IMR-90 (cell line): Measurements from ENCODE around the gene ADD3. TPM values are rescaled to one million over a fixed set of nuclear protein-coding genes. Genes with fewer than 3 reads are reported as not detected.
A peak's percentile ranks its signal among the peaks of the same experiment; 100 is the strongest.

Source experiments
- ATAC-seq: fragments of 200-7000 bp; cut with Tn5 transposase; 2 replicates; pipeline ENCODE4 v1.9.1; 2020; ENCODE audit warnings: low read depth, mild to moderate bottlenecking, moderate library complexity
- BruUV-seq: library from RNA; stranded (reverse); fragments of 400-500 nt; replicated peaks from 2 replicates; lab custom pipeline; 2021; lab: Mats Ljungman, UMichigan
- CTCF ChIA-PET: fragments of 300-600 bp; formaldehyde crosslinking; extraction: SDS; loops from one replicate; lab custom pipeline; 2021; ENCODE audit warnings: antibody characterized with exemption; lab: Yijun Ruan, JAX
- POLR2A ChIA-PET: fragments of 300-600 bp; sonication (Branson Sonifier 250); formaldehyde crosslinking; loops from one replicate; lab custom pipeline; 2022; ENCODE audit warnings: antibody characterized with exemption; ENCODE audit not compliant: unreplicated experiment; lab: Charles Lee
- DNase-seq: peaks from one replicate; pipeline ENCODE4 v3.0.0; 2013
- H2AFZ ChIP-seq: replicated peaks from 2 replicates; pipeline ENCODE3; 2013; ENCODE audit warnings: low read length, mild to moderate bottlenecking; ENCODE audit not compliant: poor library complexity
- H2AK5ac ChIP-seq: 2 replicates; pipeline ENCODE4 v1.6.1; 2013; ENCODE audit warnings: low read depth, low read length, inconsistent platforms
- H2AK9ac ChIP-seq: replicated peaks from 2 replicates; pipeline ENCODE3; 2013; ENCODE audit warnings: mild to moderate bottlenecking, low read depth, low read length, moderate library complexity; ENCODE audit not compliant: poor library complexity
- H2BK120ac ChIP-seq: 2 replicates; pipeline ENCODE4 v1.6.1; 2013; ENCODE audit warnings: low read depth, low read length, inconsistent platforms
- H2BK15ac ChIP-seq: 3 replicates; pipeline ENCODE4 v1.6.1; 2013; ENCODE audit warnings: low read depth, low read length, inconsistent platforms
- H2BK20ac ChIP-seq: 2 replicates; pipeline ENCODE4 v1.6.1; 2013; ENCODE audit warnings: low read depth, mild to moderate bottlenecking, inconsistent platforms, low read length, moderate library complexity
- H2BK5ac ChIP-seq: 2 replicates; pipeline ENCODE4 v1.6.1; 2013; ENCODE audit warnings: mild to moderate bottlenecking, low read depth, low read length, inconsistent platforms; ENCODE audit not compliant: poor library complexity, severe bottlenecking
- H3K14ac ChIP-seq: replicated peaks from 2 replicates; pipeline ENCODE4 v1.6.1; 2013; ENCODE audit warnings: low read depth, low read length, inconsistent platforms
- H3K18ac ChIP-seq: 2 replicates; pipeline ENCODE4 v1.6.1; 2013; ENCODE audit warnings: low read depth, low read length, control low read depth
- H3K23ac ChIP-seq: 2 replicates; pipeline ENCODE4 v1.6.1; 2013; ENCODE audit warnings: low read depth, low read length, inconsistent platforms
- H3K27ac ChIP-seq: 2 replicates; pipeline ENCODE4 v1.5.1; 2013; ENCODE audit warnings: mild to moderate bottlenecking, control low read depth, low read length; ENCODE audit not compliant: insufficient read depth
- H3K27me3 ChIP-seq: 2 replicates; pipeline ENCODE4 v1.6.1; 2013; ENCODE audit warnings: low read length; ENCODE audit not compliant: control insufficient read depth, insufficient read depth
- H3K36me3 ChIP-seq: 2 replicates; pipeline ENCODE4 v1.6.1; 2013; ENCODE audit warnings: low read length, mixed read lengths; ENCODE audit not compliant: control insufficient read depth, insufficient read depth
- H3K4ac ChIP-seq: 2 replicates; pipeline ENCODE4 v1.6.1; 2013; ENCODE audit warnings: low read depth, low read length, inconsistent platforms
- H3K4me1 ChIP-seq: 2 replicates; pipeline ENCODE4 v1.6.1; 2013; ENCODE audit warnings: low read length, mixed read lengths; ENCODE audit not compliant: control insufficient read depth, insufficient read depth
- H3K4me2 ChIP-seq: 2 replicates; pipeline ENCODE4 v1.6.1; 2013; ENCODE audit warnings: low read depth, mild to moderate bottlenecking, control low read depth, low read length, moderate library complexity
- H3K4me3 ChIP-seq: 2 replicates; pipeline ENCODE4 v1.5.1; 2013; ENCODE audit warnings: low read depth, mild to moderate bottlenecking, control low read depth, low read length, moderate library complexity; ENCODE audit not compliant: insufficient read depth
- H3K56ac ChIP-seq: 2 replicates; pipeline ENCODE4 v1.6.1; 2013; ENCODE audit warnings: low read length, inconsistent platforms; ENCODE audit not compliant: insufficient read depth; ENCODE audit errors: extremely low read depth
- H3K79me1 ChIP-seq, 2 experiments: 2 replicates each; pipeline ENCODE4 v1.6.1; 2013; ENCODE audit warnings: low read length in 2 of 2, inconsistent platforms in 1 of 2, low read depth in 1 of 2
- H3K9ac ChIP-seq: 2 replicates; pipeline ENCODE4 v1.6.1; 2013; ENCODE audit warnings: low read depth, low read length, control low read depth
- H3K9me1 ChIP-seq: 2 replicates; pipeline ENCODE4 v1.6.1; 2013; ENCODE audit warnings: low read length, inconsistent platforms; ENCODE audit not compliant: insufficient read depth
- H3K9me3 ChIP-seq: 2 replicates; pipeline ENCODE4 v1.6.1; 2013; ENCODE audit warnings: low read length; ENCODE audit not compliant: control insufficient read depth, insufficient read depth
- H4K20me1 ChIP-seq: 2 replicates; pipeline ENCODE4 v1.6.1; 2013; ENCODE audit warnings: low read length, inconsistent platforms; ENCODE audit not compliant: insufficient read depth
- H4K5ac ChIP-seq: 2 replicates; pipeline ENCODE4 v1.6.1; 2013; ENCODE audit warnings: mild to moderate bottlenecking, low read depth, low read length, control low read depth
- H4K8ac ChIP-seq, 2 experiments: 2 replicates each; pipeline ENCODE4 v1.6.1; 2013; ENCODE audit warnings: low read depth in 2 of 2, low read length in 2 of 2, control low read depth in 1 of 2, inconsistent platforms in 1 of 2
- H4K91ac ChIP-seq: 2 replicates; pipeline ENCODE4 v1.6.1; 2013; ENCODE audit warnings: low read depth, low read length, inconsistent platforms; ENCODE audit not compliant: insufficient read depth
- BHLHE40 ChIP-seq: fragments of 150-350 bp; IDR thresholded peaks from 2 replicates; pipeline ENCODE4 v1.6.1; 2016; ENCODE audit warnings: mild to moderate bottlenecking, low read depth, low read length
- CEBPB ChIP-seq: IDR thresholded peaks from 2 replicates; pipeline ENCODE4 v1.6.1; 2012; ENCODE audit warnings: low read depth, low read length, improper control_type of control experiment
- CHD1 ChIP-seq: IDR thresholded peaks from 2 replicates; pipeline ENCODE4 v1.6.1; 2012; ENCODE audit warnings: low read depth, low read length, improper control_type of control experiment
- ELK1 ChIP-seq: fragments of 150-350 bp; IDR thresholded peaks from 2 replicates; pipeline ENCODE4 v1.6.1; 2016; ENCODE audit warnings: low read depth, mild to moderate bottlenecking, low read length, moderate library complexity, borderline replicate concordance
- MAFK ChIP-seq: IDR thresholded peaks from 2 replicates; pipeline ENCODE4 v1.6.1; 2012; ENCODE audit warnings: low read depth, low read length, improper control_type of control experiment
- MAZ ChIP-seq: IDR thresholded peaks from 2 replicates; pipeline ENCODE4 v1.6.1; 2012; ENCODE audit warnings: low read depth, mild to moderate bottlenecking, low read length, improper control_type of control experiment, moderate library complexity, borderline replicate concordance
- MXI1 ChIP-seq: IDR thresholded peaks from 2 replicates; pipeline ENCODE4 v1.6.1; 2012; ENCODE audit warnings: low read depth, mild to moderate bottlenecking, low read length, moderate library complexity, borderline replicate concordance
- NFE2L2 ChIP-seq: fragments of 150-350 bp; IDR thresholded peaks from 2 replicates; pipeline ENCODE4 v1.6.1; 2016; ENCODE audit warnings: low read depth, mild to moderate bottlenecking, low read length
- POLR2A ChIP-seq: IDR thresholded peaks from 2 replicates; pipeline ENCODE4 v1.6.1; 2012; ENCODE audit warnings: mild to moderate bottlenecking, low read depth, low read length
- RAD21 ChIP-seq: IDR thresholded peaks from 2 replicates; pipeline ENCODE4 v1.6.1; 2012; ENCODE audit warnings: low read length, improper control_type of control experiment
- SMC3 ChIP-seq: fragments of 150-350 bp; IDR thresholded peaks from 2 replicates; pipeline ENCODE4 v1.6.1; 2016; ENCODE audit warnings: low read depth, mild to moderate bottlenecking, antibody characterized with exemption, low read length, moderate library complexity
- WGBS, 2 experiments: methylation state at CpG; one replicate each; pipeline versions ENCODE4 v1.1.5 to v1.1.7; 2013; ENCODE audit warnings: missing lambda C conversion rate in 2 of 2; ENCODE audit not compliant: insufficient read length in 1 of 2; ENCODE audit errors: extremely low coverage in 2 of 2; 5-methylcytosine and 5-hydroxymethylcytosine counted together
- dilution Hi-C: fragments of 300-500 bp; cut with HindIII; formaldehyde crosslinking; loops from one replicate; pipeline ENCODE4 v1.14.3; 2018; ENCODE audit warnings: low sequenced_read_pairs; ENCODE audit not compliant: unreplicated experiment
- in situ Hi-C: fragments of 300-500 bp; cut with MboI; formaldehyde crosslinking; loops from 3 replicates; pipeline ENCODE4 v1.14.3; 2019; ENCODE audit warnings: low sequenced_read_pairs, inconsistent platforms, mixed read lengths
- intact Hi-C: fragments of 100-400 bp; cut with micrococcal nuclease; formaldehyde crosslinking; loops from 2 replicates; pipeline ENCODE4 v1.10.0; 2022
- polyA plus RNA-seq, 3 experiments: library from polyadenylated mRNA; depleted of rRNA; stranded (reverse); fragments of >200 nt; gene quantifications; 2 replicates each; pipeline ENCODE4 v1.2.3, GENCODE V29; 2012; ENCODE audit warnings: low replicate concordance in 1 of 3
- total RNA-seq: library from RNA; depleted of rRNA; stranded (reverse); fragments of >200 nt; gene quantifications from 2 replicates; pipeline ENCODE4 v1.2.3, GENCODE V29; 2012
- TF ChIP-seq, protein P1 (sequence below): conservative IDR thresholded peaks from 2 replicates; pipeline ENCODE4 v1.5.1; 2012; ENCODE audit warnings: mild to moderate bottlenecking, low read depth, low read length, improper control_type of control experiment
- TF ChIP-seq, protein P2 (sequence below): fragments of 150-350 bp; IDR thresholded peaks from 2 replicates; pipeline ENCODE4 v1.6.1; 2017; ENCODE audit warnings: mild to moderate bottlenecking, antibody characterized with exemption, low read length, low read depth

Gene ADD3
- total and polyA plus RNA-seq, 2 of the 4 experiments (the other 2 are of a cell fraction): 138 to 212 TPM

GRCh38 chr10:110074298-110074697, 66.5 kb downstream of the ADD3 start:
- no peak overlapping the region for H3K4me3 ChIP-seq
- POLR2A ChIA-PET: no interaction called here
- H2BK120ac ChIP-seq: peak overlapping the region; percentile 52
- TF ChIP-seq, protein P1, sequence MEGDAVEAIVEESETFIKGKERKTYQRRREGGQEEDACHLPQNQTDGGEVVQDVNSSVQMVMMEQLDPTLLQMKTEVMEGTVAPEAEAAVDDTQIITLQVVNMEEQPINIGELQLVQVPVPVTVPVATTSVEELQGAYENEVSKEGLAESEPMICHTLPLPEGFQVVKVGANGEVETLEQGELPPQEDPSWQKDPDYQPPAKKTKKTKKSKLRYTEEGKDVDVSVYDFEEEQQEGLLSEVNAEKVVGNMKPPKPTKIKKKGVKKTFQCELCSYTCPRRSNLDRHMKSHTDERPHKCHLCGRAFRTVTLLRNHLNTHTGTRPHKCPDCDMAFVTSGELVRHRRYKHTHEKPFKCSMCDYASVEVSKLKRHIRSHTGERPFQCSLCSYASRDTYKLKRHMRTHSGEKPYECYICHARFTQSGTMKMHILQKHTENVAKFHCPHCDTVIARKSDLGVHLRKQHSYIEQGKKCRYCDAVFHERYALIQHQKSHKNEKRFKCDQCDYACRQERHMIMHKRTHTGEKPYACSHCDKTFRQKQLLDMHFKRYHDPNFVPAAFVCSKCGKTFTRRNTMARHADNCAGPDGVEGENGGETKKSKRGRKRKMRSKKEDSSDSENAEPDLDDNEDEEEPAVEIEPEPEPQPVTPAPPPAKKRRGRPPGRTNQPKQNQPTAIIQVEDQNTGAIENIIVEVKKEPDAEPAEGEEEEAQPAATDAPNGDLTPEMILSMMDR: no peak
- no peak for TF ChIP-seq MXI1
- TF ChIP-seq SMC3: no peak
- no peak for TF ChIP-seq POLR2A
- TF ChIP-seq MAFK: no peak
- no peak for TF ChIP-seq BHLHE40
- no peak for TF ChIP-seq RAD21
- no peak for TF ChIP-seq CHD1
- no peak for TF ChIP-seq NFE2L2
- TF ChIP-seq CEBPB: no peak
- TF ChIP-seq MAZ: no peak
- TF ChIP-seq, protein P2, sequence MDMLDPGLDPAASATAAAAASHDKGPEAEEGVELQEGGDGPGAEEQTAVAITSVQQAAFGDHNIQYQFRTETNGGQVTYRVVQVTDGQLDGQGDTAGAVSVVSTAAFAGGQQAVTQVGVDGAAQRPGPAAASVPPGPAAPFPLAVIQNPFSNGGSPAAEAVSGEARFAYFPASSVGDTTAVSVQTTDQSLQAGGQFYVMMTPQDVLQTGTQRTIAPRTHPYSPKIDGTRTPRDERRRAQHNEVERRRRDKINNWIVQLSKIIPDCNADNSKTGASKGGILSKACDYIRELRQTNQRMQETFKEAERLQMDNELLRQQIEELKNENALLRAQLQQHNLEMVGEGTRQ: no peak
- TF ChIP-seq ELK1: no peak
- peak overlapping the region; percentile 57 for H3K23ac ChIP-seq
- H3K56ac ChIP-seq: no peak overlapping the region
- H3K4ac ChIP-seq: peak overlapping the region; percentile 65
- in situ Hi-C loops (no loop called here), dilution Hi-C loops (no loop called here), intact Hi-C loops (loop anchor here (2.0 kb wide), 2 partner anchors 17 to 107 kb away; no protein-coding TSS in a partner anchor)
- peak overlapping the region; percentile 91 for H3K18ac ChIP-seq
- DNase-seq (no peak), ATAC-seq (no peak)
- H4K91ac ChIP-seq: peak overlapping the region; percentile 65
- no peak overlapping the region for H2AK9ac ChIP-seq
- BruUV-seq: no TSS peak
- H3K27me3 ChIP-seq: no peaks in the 10 kb centered on the region
- peaks cover 19 to 58% of the 10 kb centered on the region in 2 experiments for H3K79me1 ChIP-seq
- CTCF ChIA-PET: interaction anchor here (1.0 to 1.5 kb wide), 4 partner anchors 10 to 190 kb away, joined by 3 to 5 read pairs (median 4); no protein-coding TSS in a partner anchor
- H4K8ac ChIP-seq: peak overlapping the region; percentile 35 to 55; a peak in 2 of 4 replicates
- H2BK15ac ChIP-seq: peak overlapping the region; percentile 83; the same call in 1 of the 3 replicates
- peak overlapping the region; percentile 56; the same call in 1 of the 2 replicates for H3K9ac ChIP-seq
- peak overlapping the region; percentile 33; the same call in 1 of the 2 replicates for H3K4me2 ChIP-seq
- peak overlapping the region; percentile 45; the same call in 1 of the 2 replicates for H2BK20ac ChIP-seq
- peaks cover 17% of the 10 kb centered on the region for H3K4me1 ChIP-seq
- H2BK5ac ChIP-seq: peak overlapping the region; percentile 76
- H3K9me1 ChIP-seq: peaks cover 9% of the 10 kb centered on the region; the same call in 1 of the 2 replicates
- H3K9me3 ChIP-seq: no peaks in the 10 kb centered on the region
- WGBS, 2 experiments: no CpG with 5 or more reads among the region's 3 CpGs
- peak overlapping the region; percentile 69; the same call in 1 of the 2 replicates for H2AK5ac ChIP-seq
- H4K5ac ChIP-seq: peak overlapping the region; percentile 93; the same call in 1 of the 2 replicates
- H4K20me1 ChIP-seq: 0 out of 2 replicates have a peak, but pooled peaks cover 6% of the 10 kb centered on the region
- H3K14ac ChIP-seq: peak overlapping the region; percentile 35
- H2AFZ ChIP-seq: no peak overlapping the region
- H3K27ac ChIP-seq: peak overlapping the region; percentile 73; the same call in 1 of the 2 replicates
- H3K36me3 ChIP-seq: no peaks in the 10 kb centered on the region
